Esophagus squamous epithelium (tissue), 4 donors: ENCODE measurements around the gene NFKBIB.

Experiments used
- POLR2A ChIP-seq, 4 donors: fragments of 450-650 bp; IDR thresholded peaks; one replicate each; pipeline ENCODE4 v1.6.1; 2017; ENCODE audit warnings: antibody characterized with exemption in 4 of 4, mild to moderate bottlenecking in 4 of 4, moderate library complexity in 3 of 4
- TF ChIP-seq, protein P1 (sequence below), 6 experiments: fragments of 450-650 bp in 4 of 6; fragments of 200-600 bp in 2 of 6; sonication (generic) in 2 of 6; IDR thresholded peaks; one replicate each; pipeline ENCODE4 v1.5.1; 2016 to 2019; ENCODE audit warnings: antibody characterized with exemption in 6 of 6, mild to moderate bottlenecking in 4 of 6, moderate library complexity in 4 of 6

DNA sequence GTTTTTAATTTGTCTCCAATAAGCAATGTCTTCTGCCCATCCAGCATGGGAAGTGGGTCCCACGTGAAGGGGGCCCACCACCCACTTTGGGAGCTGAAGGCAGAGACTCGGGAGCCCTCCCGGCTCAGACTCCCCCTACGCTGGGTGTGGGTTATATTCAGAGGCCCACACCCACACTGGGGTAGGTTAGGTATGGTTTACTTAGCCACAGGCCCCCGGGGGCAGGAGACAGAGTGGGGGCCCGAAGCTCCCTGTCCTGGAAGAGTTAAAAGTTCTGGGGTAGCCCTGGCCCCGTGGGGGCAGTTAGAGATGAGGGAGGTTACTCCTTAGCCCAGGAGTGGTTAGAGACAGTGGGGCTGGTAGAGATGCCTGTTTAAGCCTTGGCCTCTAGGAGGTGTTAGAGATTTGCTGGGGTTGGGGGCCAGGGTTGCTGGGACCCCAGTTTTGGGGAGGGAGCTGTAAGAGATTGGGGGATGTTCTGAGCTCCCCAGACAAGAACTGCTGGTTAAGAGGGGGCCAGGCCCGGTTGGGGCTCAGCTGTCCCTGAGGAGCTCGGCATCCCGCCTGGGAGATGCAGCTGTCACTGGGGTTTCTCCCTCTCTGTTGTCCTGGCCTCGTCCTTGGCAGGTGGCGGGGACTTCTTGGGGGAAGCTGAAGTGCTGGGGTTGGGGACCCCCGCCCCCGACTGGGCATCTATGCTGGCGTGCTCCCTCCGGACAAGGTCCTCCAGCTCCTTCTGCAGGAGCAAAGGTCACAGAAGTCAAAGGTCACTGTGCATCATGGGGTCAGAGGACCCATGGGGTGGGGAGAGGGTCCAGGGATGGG lies 21.0 kb upstream of the NFKBIB start:
- TF ChIP-seq, protein P1, sequence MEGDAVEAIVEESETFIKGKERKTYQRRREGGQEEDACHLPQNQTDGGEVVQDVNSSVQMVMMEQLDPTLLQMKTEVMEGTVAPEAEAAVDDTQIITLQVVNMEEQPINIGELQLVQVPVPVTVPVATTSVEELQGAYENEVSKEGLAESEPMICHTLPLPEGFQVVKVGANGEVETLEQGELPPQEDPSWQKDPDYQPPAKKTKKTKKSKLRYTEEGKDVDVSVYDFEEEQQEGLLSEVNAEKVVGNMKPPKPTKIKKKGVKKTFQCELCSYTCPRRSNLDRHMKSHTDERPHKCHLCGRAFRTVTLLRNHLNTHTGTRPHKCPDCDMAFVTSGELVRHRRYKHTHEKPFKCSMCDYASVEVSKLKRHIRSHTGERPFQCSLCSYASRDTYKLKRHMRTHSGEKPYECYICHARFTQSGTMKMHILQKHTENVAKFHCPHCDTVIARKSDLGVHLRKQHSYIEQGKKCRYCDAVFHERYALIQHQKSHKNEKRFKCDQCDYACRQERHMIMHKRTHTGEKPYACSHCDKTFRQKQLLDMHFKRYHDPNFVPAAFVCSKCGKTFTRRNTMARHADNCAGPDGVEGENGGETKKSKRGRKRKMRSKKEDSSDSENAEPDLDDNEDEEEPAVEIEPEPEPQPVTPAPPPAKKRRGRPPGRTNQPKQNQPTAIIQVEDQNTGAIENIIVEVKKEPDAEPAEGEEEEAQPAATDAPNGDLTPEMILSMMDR (IDR thresholded peaks at IDR 0.05) = no peak
- TF ChIP-seq POLR2A (IDR thresholded peaks at IDR 0.05) = no peak
